MM.1S (cell line): ENCODE measurements around the gene PSRC1.

Experiments
- DNase-seq: peaks from one replicate; pipeline ENCODE4 v3.0.0-alpha.2; 2015
- H2AFZ ChIP-seq: fragments of 300-600 bp; sonication (generic); 2 replicates; pipeline ENCODE4 v1.6.0; 2016; ENCODE audit warnings: antibody characterized with exemption, low read length
- H3F3A ChIP-seq: fragments of 300-600 bp; sonication (generic); 2 replicates; pipeline ENCODE4 v1.6.1; 2016; ENCODE audit warnings: mild to moderate bottlenecking, antibody characterized with exemption, low read length, moderate library complexity, mixed read lengths; ENCODE audit not compliant: insufficient read depth
- H3K27ac ChIP-seq: fragments of 300-600 bp; sonication (generic); 2 replicates; pipeline ENCODE4 v1.5.1; 2016; ENCODE audit warnings: mild to moderate bottlenecking, low read length
- H3K27me3 ChIP-seq: fragments of 300-600 bp; sonication (generic); replicated peaks from 2 replicates; pipeline ENCODE4 v1.6.0; 2016; ENCODE audit warnings: low read length; ENCODE audit not compliant: insufficient read depth
- H3K36me3 ChIP-seq: fragments of 300-600 bp; sonication (generic); replicated peaks from 2 replicates; pipeline ENCODE4 v1.6.1; 2016; ENCODE audit warnings: mild to moderate bottlenecking, low read length, mixed read lengths; ENCODE audit not compliant: insufficient read depth
- H3K4me1 ChIP-seq: fragments of 300-600 bp; sonication (generic); 2 replicates; pipeline ENCODE4 v1.6.1; 2016; ENCODE audit warnings: low read length, mixed read lengths
- H3K4me2 ChIP-seq: fragments of 300-600 bp; sonication (generic); 2 replicates; pipeline ENCODE4 v1.6.0; 2016; ENCODE audit warnings: low read depth, low read length
- H3K4me3 ChIP-seq: fragments of 300-600 bp; sonication (generic); 2 replicates; pipeline ENCODE4 v1.5.1; 2016; ENCODE audit warnings: low read length, mixed read lengths
- H3K79me2 ChIP-seq: fragments of 300-600 bp; sonication (generic); 2 replicates; pipeline ENCODE4 v1.6.1; 2016; ENCODE audit warnings: mixed run types, low read length, mixed read lengths
- H3K9ac ChIP-seq: fragments of 300-600 bp; sonication (generic); 2 replicates; pipeline ENCODE4 v1.6.1; 2016; ENCODE audit warnings: low read length, mixed read lengths
- H3K9me2 ChIP-seq: fragments of 300-600 bp; sonication (generic); replicated peaks from 2 replicates; pipeline ENCODE4 v1.6.1; 2016; ENCODE audit warnings: mild to moderate bottlenecking, low read length, mixed read lengths; ENCODE audit not compliant: insufficient read depth
- H3K9me3 ChIP-seq: fragments of 300-600 bp; sonication (generic); replicated peaks from 2 replicates; pipeline ENCODE4 v1.6.1; 2016; ENCODE audit warnings: mild to moderate bottlenecking, low read length, mixed read lengths; ENCODE audit not compliant: insufficient read depth
- H4K20me1 ChIP-seq: fragments of 300-600 bp; sonication (generic); 2 replicates; pipeline ENCODE4 v1.6.1; 2016; ENCODE audit warnings: mild to moderate bottlenecking, low read length, moderate library complexity, mixed read lengths; ENCODE audit not compliant: insufficient read depth
- EZH2 ChIP-seq: fragments of 300-600 bp; sonication (generic); optimal IDR thresholded peaks from 2 replicates; pipeline ENCODE3; 2017; ENCODE audit warnings: low read depth, mild to moderate bottlenecking, antibody characterized with exemption, low read length, mixed read lengths
- EZH2phosphoT487 ChIP-seq: fragments of 300-600 bp; sonication (generic); IDR thresholded peaks from 2 replicates; pipeline ENCODE4 v1.6.1; 2018; ENCODE audit warnings: antibody characterized with exemption, low read length
- TF ChIP-seq, protein P1 (sequence below): fragments of 300-600 bp; sonication (generic); IDR thresholded peaks from 2 replicates; pipeline ENCODE4 v1.5.1; 2016; ENCODE audit warnings: antibody characterized with exemption, low read length, mixed read lengths

PSRC1 gene

GRCh38 chr1:109263234-109263596 lies 19.7 kb downstream of the PSRC1 start:
- H3K9me3 ChIP-seq, result no peaks in the 10 kb centered on the region
- H3K36me3 ChIP-seq, result no peaks in the 10 kb centered on the region
- TF ChIP-seq, protein P1, sequence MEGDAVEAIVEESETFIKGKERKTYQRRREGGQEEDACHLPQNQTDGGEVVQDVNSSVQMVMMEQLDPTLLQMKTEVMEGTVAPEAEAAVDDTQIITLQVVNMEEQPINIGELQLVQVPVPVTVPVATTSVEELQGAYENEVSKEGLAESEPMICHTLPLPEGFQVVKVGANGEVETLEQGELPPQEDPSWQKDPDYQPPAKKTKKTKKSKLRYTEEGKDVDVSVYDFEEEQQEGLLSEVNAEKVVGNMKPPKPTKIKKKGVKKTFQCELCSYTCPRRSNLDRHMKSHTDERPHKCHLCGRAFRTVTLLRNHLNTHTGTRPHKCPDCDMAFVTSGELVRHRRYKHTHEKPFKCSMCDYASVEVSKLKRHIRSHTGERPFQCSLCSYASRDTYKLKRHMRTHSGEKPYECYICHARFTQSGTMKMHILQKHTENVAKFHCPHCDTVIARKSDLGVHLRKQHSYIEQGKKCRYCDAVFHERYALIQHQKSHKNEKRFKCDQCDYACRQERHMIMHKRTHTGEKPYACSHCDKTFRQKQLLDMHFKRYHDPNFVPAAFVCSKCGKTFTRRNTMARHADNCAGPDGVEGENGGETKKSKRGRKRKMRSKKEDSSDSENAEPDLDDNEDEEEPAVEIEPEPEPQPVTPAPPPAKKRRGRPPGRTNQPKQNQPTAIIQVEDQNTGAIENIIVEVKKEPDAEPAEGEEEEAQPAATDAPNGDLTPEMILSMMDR, result no peak
- TF ChIP-seq EZH2phosphoT487 (no peak), EZH2 (no peak)
- no peak for DNase-seq
- no peak overlapping the region for H3K9ac ChIP-seq
- H3K27ac ChIP-seq, result no peak overlapping the region
- no peaks in the 10 kb centered on the region for H3F3A ChIP-seq
- no peaks in the 10 kb centered on the region for H3K79me2 ChIP-seq
- no peaks in the 10 kb centered on the region for H3K27me3 ChIP-seq
- no peaks in the 10 kb centered on the region for H3K4me1 ChIP-seq
- no peak overlapping the region for H3K4me2 ChIP-seq
- H2AFZ ChIP-seq, result no peak overlapping the region
- no peak overlapping the region for H3K4me3 ChIP-seq
- H4K20me1 ChIP-seq, result no peaks in the 10 kb centered on the region
- no peaks in the 10 kb centered on the region for H3K9me2 ChIP-seq

DNA sequence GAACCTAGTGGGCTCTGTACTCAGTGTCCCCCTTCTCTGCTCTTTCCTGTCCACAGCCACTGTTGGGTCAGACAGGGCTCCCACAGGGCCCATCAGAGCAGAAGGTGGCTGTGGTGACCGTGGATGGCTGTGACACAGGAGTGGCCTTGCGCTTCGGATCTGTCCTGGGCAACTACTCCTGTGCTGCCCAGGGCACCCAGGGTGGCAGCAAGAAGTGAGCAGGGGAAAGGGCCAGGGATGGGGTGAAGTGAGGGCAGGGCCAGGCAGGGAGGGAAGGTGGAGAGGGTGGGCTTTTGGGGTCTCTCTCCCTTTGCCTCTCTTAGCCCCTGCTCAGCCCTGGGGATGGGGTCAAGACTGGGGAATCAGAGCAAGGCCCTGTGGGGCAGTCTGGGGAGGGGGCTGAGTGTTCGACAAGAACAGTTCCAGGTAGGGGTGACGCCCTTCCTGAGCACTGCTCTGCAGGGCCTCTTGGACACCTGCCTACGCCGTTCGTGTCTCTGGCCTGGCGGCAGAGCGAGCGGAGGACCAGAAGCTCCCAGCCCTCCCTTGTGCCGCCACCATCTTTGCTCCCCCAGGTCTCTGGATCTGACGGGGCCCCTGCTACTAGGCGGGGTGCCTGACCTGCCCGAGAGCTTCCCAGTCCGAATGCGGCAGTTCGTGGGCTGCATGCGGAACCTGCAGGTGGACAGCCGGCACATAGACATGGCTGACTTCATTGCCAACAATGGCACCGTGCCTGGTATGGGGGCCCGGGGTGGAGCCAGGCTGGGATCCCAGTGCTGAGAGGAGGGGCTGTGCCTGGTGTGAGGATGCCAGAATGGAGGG lies 20.5 kb downstream of the PSRC1 start:
- no peak overlapping the region for H3K4me2 ChIP-seq
- H4K20me1 ChIP-seq, result no peaks in the 10 kb centered on the region
- no peak overlapping the region for H3K27ac ChIP-seq
- H2AFZ ChIP-seq, result no peak overlapping the region
- TF ChIP-seq EZH2 (no peak), EZH2phosphoT487 (no peak)
- TF ChIP-seq, protein P1, result no peak
- H3K9me3 ChIP-seq, result no peaks in the 10 kb centered on the region
- no peaks in the 10 kb centered on the region for H3F3A ChIP-seq
- H3K9me2 ChIP-seq, result no peaks in the 10 kb centered on the region
- no peaks in the 10 kb centered on the region for H3K36me3 ChIP-seq
- no peak for DNase-seq
- no peaks in the 10 kb centered on the region for H3K27me3 ChIP-seq
- H3K79me2 ChIP-seq, result no peaks in the 10 kb centered on the region
- no peak overlapping the region for H3K4me3 ChIP-seq
- no peak overlapping the region for H3K9ac ChIP-seq
- no peaks in the 10 kb centered on the region for H3K4me1 ChIP-seq

DNA sequence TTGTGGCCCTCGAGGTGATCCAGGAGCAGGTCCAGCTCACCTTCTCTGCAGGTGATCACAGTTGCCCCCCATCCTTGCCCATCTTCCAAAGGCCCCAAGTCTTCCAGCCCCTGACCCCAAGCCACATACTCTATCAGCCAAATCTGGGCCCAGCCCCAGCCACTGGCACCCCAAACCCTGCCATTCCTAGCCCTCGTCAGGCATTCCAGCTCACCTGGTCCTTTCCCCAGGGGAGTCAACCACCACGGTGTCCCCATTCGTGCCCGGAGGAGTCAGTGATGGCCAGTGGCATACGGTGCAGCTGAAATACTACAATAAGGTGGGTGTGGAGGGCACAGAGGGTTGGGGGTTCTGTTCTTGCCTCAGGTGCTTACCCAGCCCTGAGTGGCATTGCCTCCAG lies 21.4 kb downstream of the PSRC1 start:
- H3K4me2 ChIP-seq, result no peak overlapping the region
- H3F3A ChIP-seq, result no peaks in the 10 kb centered on the region
- no peaks in the 10 kb centered on the region for H3K4me1 ChIP-seq
- no peaks in the 10 kb centered on the region for H3K9me2 ChIP-seq
- no peaks in the 10 kb centered on the region for H3K79me2 ChIP-seq
- no peak overlapping the region for H3K27ac ChIP-seq
- H4K20me1 ChIP-seq, result no peaks in the 10 kb centered on the region
- no peaks in the 10 kb centered on the region for H3K9me3 ChIP-seq
- TF ChIP-seq, protein P1, result no peak
- TF ChIP-seq EZH2phosphoT487, result no peak
- no peak for TF ChIP-seq EZH2
- no peaks in the 10 kb centered on the region for H3K27me3 ChIP-seq
- no peak overlapping the region for H3K9ac ChIP-seq
- DNase-seq, result no peak
- H3K36me3 ChIP-seq, result no peaks in the 10 kb centered on the region
- no peak overlapping the region for H2AFZ ChIP-seq
- no peak overlapping the region for H3K4me3 ChIP-seq
